AG09319 (cell line): Measurements from ENCODE around the gene TAF6.

Experiments
- DNase-seq: peaks from one replicate; pipeline ENCODE4 v3.0.0-alpha.2; 2010; ENCODE audit warnings: low read depth; ENCODE audit errors: extremely low read depth
- TF ChIP-seq, protein P1 (sequence below): IDR thresholded peaks from 2 replicates; pipeline ENCODE4 v1.5.1; 2011; ENCODE audit warnings: low read depth, mild to moderate bottlenecking, inconsistent platforms, low read length, moderate library complexity

Gene TAF6

DNA sequence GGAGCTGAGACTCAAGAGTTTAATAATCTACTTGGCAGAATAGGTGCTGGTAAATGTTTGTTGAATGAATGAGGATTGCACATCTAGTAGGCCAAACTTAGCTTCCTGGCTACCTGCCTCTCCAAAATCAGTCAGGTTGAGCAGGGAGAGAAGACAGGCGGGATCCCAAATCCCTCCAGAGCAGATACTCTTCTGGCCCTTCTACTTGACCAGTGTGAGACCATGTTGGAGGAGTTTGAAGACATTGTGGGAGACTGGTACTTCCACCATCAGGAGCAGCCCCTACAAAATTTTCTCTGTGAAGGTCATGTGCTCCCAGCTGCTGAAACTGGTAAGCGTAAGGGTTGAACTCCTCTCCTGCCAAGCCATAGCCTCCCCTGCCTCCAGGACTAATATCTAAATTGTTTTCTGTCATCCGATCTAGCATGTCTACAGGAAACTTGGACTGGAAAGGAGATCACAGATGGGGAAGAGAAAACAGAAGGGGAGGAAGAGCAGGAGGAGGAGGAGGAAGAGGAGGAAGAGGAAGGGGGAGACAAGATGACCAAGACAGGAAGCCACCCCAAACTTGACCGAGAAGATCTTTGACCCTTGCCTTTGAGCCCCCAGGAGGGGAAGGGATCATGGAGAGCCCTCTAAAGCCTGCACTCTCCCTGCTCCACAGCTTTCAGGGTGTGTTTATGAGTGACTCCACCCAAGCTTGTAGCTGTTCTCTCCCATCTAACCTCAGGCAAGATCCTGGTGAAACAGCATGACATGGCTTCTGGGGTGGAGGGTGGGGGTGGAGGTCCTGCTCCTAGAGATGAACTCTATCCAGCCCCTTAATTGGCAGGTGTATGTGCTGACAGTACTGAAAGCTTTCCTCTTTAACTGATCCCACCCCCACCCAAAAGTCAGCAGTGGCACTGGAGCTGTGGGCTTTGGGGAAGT, 5.4 kb upstream of the TAF6 start:
- DNase-seq: no peak
- TF ChIP-seq, protein P1, sequence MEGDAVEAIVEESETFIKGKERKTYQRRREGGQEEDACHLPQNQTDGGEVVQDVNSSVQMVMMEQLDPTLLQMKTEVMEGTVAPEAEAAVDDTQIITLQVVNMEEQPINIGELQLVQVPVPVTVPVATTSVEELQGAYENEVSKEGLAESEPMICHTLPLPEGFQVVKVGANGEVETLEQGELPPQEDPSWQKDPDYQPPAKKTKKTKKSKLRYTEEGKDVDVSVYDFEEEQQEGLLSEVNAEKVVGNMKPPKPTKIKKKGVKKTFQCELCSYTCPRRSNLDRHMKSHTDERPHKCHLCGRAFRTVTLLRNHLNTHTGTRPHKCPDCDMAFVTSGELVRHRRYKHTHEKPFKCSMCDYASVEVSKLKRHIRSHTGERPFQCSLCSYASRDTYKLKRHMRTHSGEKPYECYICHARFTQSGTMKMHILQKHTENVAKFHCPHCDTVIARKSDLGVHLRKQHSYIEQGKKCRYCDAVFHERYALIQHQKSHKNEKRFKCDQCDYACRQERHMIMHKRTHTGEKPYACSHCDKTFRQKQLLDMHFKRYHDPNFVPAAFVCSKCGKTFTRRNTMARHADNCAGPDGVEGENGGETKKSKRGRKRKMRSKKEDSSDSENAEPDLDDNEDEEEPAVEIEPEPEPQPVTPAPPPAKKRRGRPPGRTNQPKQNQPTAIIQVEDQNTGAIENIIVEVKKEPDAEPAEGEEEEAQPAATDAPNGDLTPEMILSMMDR: no peak

DNA sequence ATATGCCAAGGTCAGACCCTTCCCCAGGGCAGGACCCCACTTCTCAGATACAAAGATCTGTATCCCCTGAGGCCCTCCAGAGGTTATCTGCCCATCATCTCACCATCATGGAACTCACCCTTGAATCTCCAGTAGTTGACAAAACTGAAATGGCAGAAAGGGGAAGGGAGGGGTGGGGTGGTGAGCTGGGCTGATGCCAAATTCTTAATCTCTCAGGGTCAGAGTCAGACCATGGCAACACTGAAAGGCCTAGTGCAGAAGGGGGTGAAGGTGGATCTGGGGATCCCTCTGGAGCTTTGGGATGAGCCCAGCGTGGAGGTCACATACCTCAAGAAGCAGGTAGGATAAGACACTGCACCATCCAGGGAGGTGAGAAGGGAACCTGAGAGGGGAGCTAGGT, 3.4 kb upstream of the TAF6 start:
- DNase-seq: no peak
- TF ChIP-seq, protein P1: no peak

DNA sequence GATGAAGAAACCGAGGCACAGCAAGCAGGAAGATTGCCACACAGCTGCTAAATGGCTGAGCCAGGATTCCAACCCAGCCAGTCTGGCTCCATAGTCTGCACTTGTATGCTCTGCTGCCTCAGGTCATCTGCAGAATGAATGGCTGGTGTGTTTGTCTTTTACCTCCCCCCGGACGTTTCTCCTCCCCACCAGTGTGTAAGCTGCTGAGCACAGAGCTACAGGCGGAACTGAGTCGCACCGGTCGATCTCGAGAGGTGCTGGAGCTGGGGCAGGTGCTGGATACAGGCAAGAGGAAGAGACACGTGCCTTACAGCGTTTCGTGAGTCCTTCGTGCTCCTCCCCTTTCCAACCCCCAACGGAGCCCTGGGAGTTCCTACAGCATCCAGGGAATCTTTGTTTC, 2.9 kb upstream of the TAF6 start:
- no peak for DNase-seq
- TF ChIP-seq, protein P1: no peak

DNA sequence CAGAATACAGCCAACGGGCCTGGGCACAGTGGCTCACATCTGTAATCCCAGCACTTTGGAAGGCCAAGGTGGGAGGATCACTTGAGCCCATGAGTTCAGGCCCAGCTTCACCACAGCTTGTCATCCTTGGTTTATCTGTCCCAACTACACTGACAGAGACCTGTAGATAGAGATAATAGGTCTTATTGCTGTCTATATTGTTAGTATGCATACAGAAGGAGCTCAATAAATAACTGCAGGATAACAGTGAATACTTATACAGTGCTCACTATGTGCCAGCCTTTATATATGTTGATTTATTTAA, 1.5 kb upstream of the TAF6 start:
- TF ChIP-seq, protein P1: no peak
- DNase-seq: no peak

DNA sequence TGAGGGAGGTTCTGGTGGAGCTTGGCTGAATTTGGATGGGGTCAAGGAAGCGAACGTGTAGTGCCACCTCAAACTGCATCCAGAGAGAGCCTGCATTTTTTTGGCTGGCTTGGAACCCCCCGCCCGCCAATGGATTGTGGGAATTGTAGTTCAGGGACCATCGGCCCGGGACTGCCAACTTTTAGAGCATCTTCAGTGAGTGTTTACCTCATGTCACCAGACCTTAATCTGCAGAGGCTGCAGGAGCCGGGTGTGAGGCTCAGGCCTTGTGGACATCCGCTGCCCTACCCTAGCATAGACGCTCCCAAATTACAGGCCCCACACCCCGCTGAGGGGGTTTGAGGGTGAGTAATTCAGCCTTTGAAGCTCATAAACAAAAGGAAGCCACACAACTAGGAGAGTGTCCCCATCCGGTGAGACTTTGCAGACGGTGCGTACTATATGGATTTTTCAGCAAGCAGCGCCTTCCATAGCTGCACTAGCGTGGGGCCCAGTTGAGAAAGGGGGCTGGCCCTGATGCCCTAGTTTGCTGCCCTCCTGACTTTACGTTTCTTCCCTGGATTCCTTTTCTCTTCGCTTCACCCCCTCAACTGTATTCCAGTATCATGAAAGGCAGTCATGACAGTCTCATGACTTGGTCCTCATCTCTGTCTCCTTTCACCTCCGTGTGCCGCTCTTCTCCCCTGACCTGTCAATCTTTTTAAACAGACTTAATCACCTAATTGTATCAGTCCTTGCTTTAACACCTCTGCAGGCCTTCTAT, 993 bp upstream of the TAF6 start:
- TF ChIP-seq, protein P1: no peak
- peak; percentile 16 for DNase-seq

DNA sequence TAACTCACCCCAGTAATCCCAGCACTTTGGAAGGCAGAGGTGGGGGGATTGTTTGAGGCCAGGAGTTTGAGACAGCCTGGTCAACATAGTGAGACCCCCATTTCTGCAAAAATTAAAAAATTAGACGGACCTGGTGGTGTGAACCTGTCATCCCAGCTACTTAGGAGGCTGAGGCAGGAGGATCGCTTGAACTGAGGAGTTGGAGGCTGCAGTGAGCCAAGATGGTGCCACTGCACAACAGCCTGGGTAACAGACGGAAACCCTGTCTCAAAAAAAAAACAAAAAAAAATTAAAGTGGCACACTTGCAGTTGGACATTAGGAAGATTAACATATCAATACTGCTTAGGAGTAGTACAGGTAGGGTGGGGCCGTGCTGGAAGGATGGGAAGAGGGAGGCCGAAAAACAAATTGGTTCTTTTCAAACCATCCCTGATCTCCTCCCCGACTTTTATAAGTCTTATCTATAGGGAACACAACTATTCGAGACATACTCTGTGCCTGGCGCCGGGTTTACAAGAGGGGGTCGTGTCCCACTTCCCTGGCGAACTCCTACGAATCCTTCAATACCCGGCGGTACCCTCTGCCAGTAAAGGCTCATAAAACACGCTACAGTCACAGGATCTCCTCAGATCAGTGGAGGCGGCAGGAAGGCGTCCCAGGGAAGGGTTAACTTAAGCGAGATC, 628 bp downstream of the TAF6 start:
- TF ChIP-seq, protein P1: no peak
- no peak for DNase-seq

DNA sequence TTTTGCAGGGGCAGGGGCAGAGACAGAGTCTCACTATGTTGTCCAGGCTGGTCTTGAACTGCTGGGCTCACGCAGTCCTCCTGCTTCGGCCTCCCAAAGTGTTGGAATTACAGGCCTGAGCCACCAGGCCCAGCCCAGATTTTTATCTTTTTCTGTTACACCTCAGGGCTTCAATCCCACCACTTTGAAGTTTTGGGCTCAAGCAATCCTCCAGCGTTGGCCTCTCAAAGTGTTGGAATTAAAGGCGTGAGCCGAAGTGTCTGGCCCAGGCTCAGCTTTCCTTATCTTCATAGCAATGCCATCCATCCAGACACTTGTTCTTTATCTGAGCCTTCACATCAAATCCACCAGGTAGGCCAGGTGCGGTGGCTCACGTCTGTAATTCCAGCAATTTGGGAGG, 4.1 kb downstream of the TAF6 start:
- TF ChIP-seq, protein P1: no peak

More for the DNA sequence above, 4.1 kb downstream of the TAF6 start:
- no peak for DNase-seq
